SK-N-SH treated with all-trans-retinoic acid at 6 μM for 48 hours (cell line): Measurements from ENCODE around the gene RAB7A.

Experiments used
- ATAC-seq: fragments of 200-7000 bp; cut with Tn5 transposase; 3 replicates; pipeline ENCODE4 v1.9.1; 2020; ENCODE audit warnings: mild to moderate bottlenecking, moderate library complexity
- ARNTL ChIP-seq: fragments of 450-650 bp; formaldehyde crosslinking; IDR thresholded peaks from 2 replicates; pipeline ENCODE4 v1.5.0; 2020; ENCODE audit warnings: low read depth, mild to moderate bottlenecking, moderate library complexity, borderline replicate concordance
- BACH2 ChIP-seq: fragments of 250-450 bp; sonication (Bioruptor Pico); IDR thresholded peaks from 2 replicates; pipeline ENCODE4 v1.9.0; 2021; ENCODE audit warnings: mild to moderate bottlenecking, borderline replicate concordance
- CREB5 ChIP-seq: fragments of 250-450 bp; sonication (Bioruptor Pico); IDR thresholded peaks from 2 replicates; pipeline ENCODE4 v1.5.1; 2020; ENCODE audit warnings: low read depth, mild to moderate bottlenecking, moderate library complexity
- CSDC2 ChIP-seq: fragments of 250-450 bp; sonication (Bioruptor Pico); IDR thresholded peaks from 2 replicates; pipeline ENCODE4 v1.5.0; 2020; ENCODE audit warnings: mild to moderate bottlenecking, moderate library complexity
- CSRNP3 ChIP-seq: fragments of 250-450 bp; sonication (Bioruptor Pico); IDR thresholded peaks from 2 replicates; pipeline ENCODE4 v1.5.1; 2021; ENCODE audit warnings: mild to moderate bottlenecking, moderate library complexity
- ESRRG ChIP-seq: fragments of 250-450 bp; sonication (Bioruptor Pico); IDR thresholded peaks from 2 replicates; pipeline ENCODE4 v1.6.1; 2021; ENCODE audit warnings: mild to moderate bottlenecking
- GLIS3 ChIP-seq: fragments of 250-450 bp; sonication (Bioruptor Pico); IDR thresholded peaks from 2 replicates; pipeline ENCODE4 v1.5.0; 2020; ENCODE audit warnings: mild to moderate bottlenecking, moderate library complexity
- ISL1 ChIP-seq: fragments of 250-450 bp; sonication (Bioruptor Pico); IDR thresholded peaks from 2 replicates; pipeline ENCODE4 v2.1.2; 2022; ENCODE audit warnings: mild to moderate bottlenecking, moderate library complexity
- PATZ1 ChIP-seq: fragments of 250-450 bp; sonication (Bioruptor Pico); IDR thresholded peaks from 2 replicates; pipeline ENCODE4 v1.8.0; 2020; ENCODE audit warnings: mild to moderate bottlenecking, moderate library complexity, borderline replicate concordance
- POU6F1 ChIP-seq: fragments of 250-450 bp; sonication (Bioruptor Pico); IDR thresholded peaks from 2 replicates; pipeline ENCODE4 v1.8.0; 2021; ENCODE audit warnings: low read depth, mild to moderate bottlenecking, moderate library complexity, borderline replicate concordance
- PPARA ChIP-seq: fragments of 250-450 bp; sonication (Bioruptor Pico); IDR thresholded peaks from 2 replicates; pipeline ENCODE4 v1.5.0; 2020; ENCODE audit warnings: mild to moderate bottlenecking, borderline replicate concordance
- RARB ChIP-seq: fragments of 250-450 bp; sonication (Bioruptor Pico); IDR thresholded peaks from 2 replicates; pipeline ENCODE4 v1.8.0; 2021; ENCODE audit warnings: mild to moderate bottlenecking, moderate library complexity
- TCF4 ChIP-seq: fragments of 250-450 bp; sonication (Bioruptor Pico); IDR thresholded peaks from 2 replicates; pipeline ENCODE4 v1.8.0; 2021; ENCODE audit warnings: mild to moderate bottlenecking, moderate library complexity, borderline replicate concordance
- TOX ChIP-seq: fragments of 250-450 bp; sonication (Bioruptor Pico); IDR thresholded peaks from 2 replicates; pipeline ENCODE4 v1.8.0; 2021; ENCODE audit warnings: mild to moderate bottlenecking, moderate library complexity, borderline replicate concordance
- TSHZ2 ChIP-seq: fragments of 250-450 bp; sonication (Bioruptor Pico); IDR thresholded peaks from 2 replicates; pipeline ENCODE4 v1.5.0; 2020; ENCODE audit warnings: mild to moderate bottlenecking, moderate library complexity
- ZC3H10 ChIP-seq: fragments of 250-450 bp; sonication (Bioruptor Pico); IDR thresholded peaks from 2 replicates; pipeline ENCODE4 v1.5.1; 2021; ENCODE audit warnings: mild to moderate bottlenecking, moderate library complexity
- ZFP3 ChIP-seq: fragments of 250-450 bp; sonication (Bioruptor Pico); IDR thresholded peaks from 2 replicates; pipeline ENCODE4 v1.5.0; 2020; ENCODE audit warnings: mild to moderate bottlenecking, moderate library complexity
- ZFP30 ChIP-seq: fragments of 450-650 bp; formaldehyde crosslinking; IDR thresholded peaks from 2 replicates; pipeline ENCODE4 v1.5.0; 2022; ENCODE audit warnings: mild to moderate bottlenecking, moderate library complexity
- ZNF565 ChIP-seq: fragments of 450-650 bp; formaldehyde crosslinking; conservative IDR thresholded peaks from 2 replicates; pipeline ENCODE4 v1.5.0; 2020; ENCODE audit warnings: low read depth, mild to moderate bottlenecking, moderate library complexity
- ZNF70 ChIP-seq: fragments of 450-650 bp; formaldehyde crosslinking; IDR thresholded peaks from 2 replicates; pipeline ENCODE4 v1.5.0; 2020; ENCODE audit warnings: mild to moderate bottlenecking, moderate library complexity
- ZNF8 ChIP-seq: fragments of 450-650 bp; formaldehyde crosslinking; IDR thresholded peaks from 2 replicates; pipeline ENCODE4 v1.5.0; 2020; ENCODE audit warnings: mild to moderate bottlenecking, moderate library complexity

RAB7A gene

GRCh38 chr3:128813097-128813496, 87.1 kb downstream of the RAB7A start:
- no peak for TF ChIP-seq PATZ1 (CRISPR knock-in tag)
- no peak for TF ChIP-seq POU6F1 (CRISPR knock-in tag)
- no peak for TF ChIP-seq ZNF70 (CRISPR knock-in tag)
- no peak for TF ChIP-seq ISL1 (CRISPR knock-in tag)
- no peak for TF ChIP-seq ESRRG
- TF ChIP-seq ZFP3 (CRISPR knock-in tag): no peak
- TF ChIP-seq ZNF8: no peak
- TF ChIP-seq TCF4 (CRISPR knock-in tag): no peak
- no peak for TF ChIP-seq CREB5 (CRISPR knock-in tag)
- TF ChIP-seq CSDC2 (CRISPR knock-in tag): no peak
- TF ChIP-seq GLIS3 (CRISPR knock-in tag): no peak
- TF ChIP-seq PPARA (CRISPR knock-in tag): no peak
- no peak for TF ChIP-seq ARNTL
- no peak for TF ChIP-seq ZNF565 (CRISPR knock-in tag)
- TF ChIP-seq ZC3H10 (CRISPR knock-in tag): no peak
- no peak for TF ChIP-seq ZFP30 (CRISPR knock-in tag)
- no peak for TF ChIP-seq TOX (CRISPR knock-in tag)
- TF ChIP-seq CSRNP3 (CRISPR knock-in tag): no peak
- no peak for ATAC-seq

GRCh38 chr3:128814060-128814459, 88.1 kb downstream of the RAB7A start:
- ATAC-seq: no peak
- no peak for TF ChIP-seq ARNTL
- no peak for TF ChIP-seq BACH2
- TF ChIP-seq TSHZ2 (CRISPR knock-in tag): no peak
- TF ChIP-seq ZNF565 (CRISPR knock-in tag): no peak
- TF ChIP-seq GLIS3 (CRISPR knock-in tag): no peak
- TF ChIP-seq ZFP30 (CRISPR knock-in tag): no peak
- no peak for TF ChIP-seq PPARA (CRISPR knock-in tag)
- no peak for TF ChIP-seq POU6F1 (CRISPR knock-in tag)
- no peak for TF ChIP-seq ZC3H10 (CRISPR knock-in tag)
- TF ChIP-seq CSDC2 (CRISPR knock-in tag): no peak
- TF ChIP-seq RARB (CRISPR knock-in tag): no peak
- no peak for TF ChIP-seq CSRNP3 (CRISPR knock-in tag)
- TF ChIP-seq ZNF70 (CRISPR knock-in tag): no peak
- no peak for TF ChIP-seq ISL1 (CRISPR knock-in tag)
- TF ChIP-seq CREB5 (CRISPR knock-in tag): no peak
- TF ChIP-seq ZNF8: no peak
